Measurements from ENCODE around the gene FIZ1. TPM values are rescaled to one million over a fixed set of nuclear protein-coding genes. Genes with fewer than 3 reads are reported as not detected.

FIZ1 gene
- total RNA-seq, 2 donors from 2014 or later = 7.8 to 9.7 TPM

DNA sequence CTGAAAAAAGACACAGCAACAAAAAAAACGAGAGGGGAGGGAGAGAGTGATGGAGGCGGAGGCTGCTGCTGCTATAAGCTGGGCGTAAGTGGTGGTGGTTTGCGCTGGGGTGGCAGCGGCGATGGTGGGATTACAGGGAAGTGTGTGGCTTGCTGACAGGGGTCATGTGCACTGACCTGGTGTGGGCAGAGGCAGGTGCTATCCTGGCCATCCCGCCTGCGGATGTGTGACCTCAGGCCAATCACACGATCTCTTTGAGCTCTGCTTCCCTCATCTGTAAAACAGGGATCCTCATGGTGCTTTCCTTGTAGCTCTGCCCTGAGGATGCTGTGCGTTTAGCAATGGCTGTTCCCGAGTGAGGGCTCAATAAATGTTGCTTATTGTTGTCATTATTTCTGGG lies 38.2 kb upstream of the FIZ1 start:
- no peak for DNase-seq (ENCODE audit: low spot score)
- intact Hi-C loops (cut with DNase I) = no loop called here

GRCh38 chr19:55636723-55637122 lies 37.4 kb upstream of the FIZ1 start:
- DNase-seq (ENCODE audit: low spot score) = no peak
- intact Hi-C loops (cut with DNase I) = no loop called here

DNA sequence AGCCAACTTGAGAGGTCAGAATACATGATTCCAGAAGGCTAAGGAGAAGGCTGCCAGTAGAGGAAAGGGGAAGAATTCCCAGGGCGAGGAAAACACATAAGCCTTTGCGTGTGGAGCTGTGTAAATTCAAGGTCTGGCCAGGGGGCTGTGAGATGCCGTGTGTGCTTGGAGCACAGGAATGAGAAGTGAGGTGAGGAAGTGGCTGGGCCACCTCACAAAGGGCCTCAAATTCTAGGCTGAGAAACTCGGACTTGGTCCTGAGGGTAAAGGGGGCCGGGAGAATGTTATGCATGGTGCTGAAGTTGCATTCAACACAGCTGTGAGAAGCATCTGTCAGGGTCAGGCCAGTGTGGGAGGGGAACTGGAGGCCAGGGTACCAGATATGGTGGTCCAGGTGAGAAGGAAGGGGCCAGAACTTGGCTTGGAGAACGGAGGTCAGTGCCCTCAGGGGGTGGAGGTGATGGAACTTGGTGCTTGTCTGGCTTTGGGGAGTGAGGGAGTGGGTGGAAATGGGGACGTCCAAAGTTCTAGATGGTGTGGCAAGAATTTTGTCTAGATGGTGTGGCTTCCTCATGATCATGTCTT lies 36.6 kb upstream of the FIZ1 start:
- intact Hi-C loops (cut with DNase I) = no loop called here
- no peak for DNase-seq (ENCODE audit: low spot score)

DNA sequence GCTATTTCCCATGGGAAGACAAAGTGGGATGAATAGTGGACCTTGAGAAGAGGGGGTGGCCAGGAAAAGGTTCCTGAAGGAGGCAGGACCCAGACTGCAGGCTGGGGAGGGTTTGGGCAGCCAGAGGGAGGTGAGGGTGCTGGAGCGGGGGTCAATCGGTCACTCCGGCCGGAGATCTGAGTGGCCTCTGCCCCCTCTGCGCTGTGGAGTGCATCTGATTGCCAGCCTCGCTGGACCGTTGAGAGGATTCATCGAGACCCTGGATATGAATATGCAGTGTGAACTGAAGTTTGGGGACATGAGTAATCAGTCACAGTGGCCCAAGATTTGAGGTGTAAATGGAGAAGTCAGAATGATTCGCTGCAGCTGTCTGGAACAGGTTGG lies 36.0 kb upstream of the FIZ1 start:
- DNase-seq (ENCODE audit: low spot score) = no peak
- intact Hi-C loops (cut with DNase I) = no loop called here

DNA sequence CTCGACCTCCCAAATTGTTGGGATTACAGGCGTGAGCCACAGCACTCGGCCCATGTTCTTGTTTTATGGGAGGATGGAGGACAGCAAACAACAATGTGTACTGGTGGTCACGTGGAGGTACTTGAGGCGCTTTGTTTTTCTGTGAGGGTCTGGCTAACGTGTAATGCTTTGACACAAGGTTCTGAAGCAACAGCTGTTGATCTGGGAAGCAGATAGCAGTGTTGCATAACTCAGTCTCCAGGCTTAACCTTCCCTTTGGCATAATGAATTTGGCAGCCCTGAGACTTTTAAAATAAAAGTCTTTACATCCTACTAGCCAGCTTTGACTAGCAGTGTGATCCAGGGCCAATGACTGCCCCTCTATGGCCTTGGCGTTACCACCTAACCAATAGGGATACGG lies 34.5 kb upstream of the FIZ1 start:
- intact Hi-C loops (cut with DNase I) = no loop called here
- DNase-seq (ENCODE audit: low spot score) = no peak

- intact Hi-C loops (cut with DNase I) = no loop called here
- DNase-seq (ENCODE audit: low spot score) = no peak
Observed at GRCh38 chr19:55632463-55632834, 33.1 kb upstream of the FIZ1 start.

DNA sequence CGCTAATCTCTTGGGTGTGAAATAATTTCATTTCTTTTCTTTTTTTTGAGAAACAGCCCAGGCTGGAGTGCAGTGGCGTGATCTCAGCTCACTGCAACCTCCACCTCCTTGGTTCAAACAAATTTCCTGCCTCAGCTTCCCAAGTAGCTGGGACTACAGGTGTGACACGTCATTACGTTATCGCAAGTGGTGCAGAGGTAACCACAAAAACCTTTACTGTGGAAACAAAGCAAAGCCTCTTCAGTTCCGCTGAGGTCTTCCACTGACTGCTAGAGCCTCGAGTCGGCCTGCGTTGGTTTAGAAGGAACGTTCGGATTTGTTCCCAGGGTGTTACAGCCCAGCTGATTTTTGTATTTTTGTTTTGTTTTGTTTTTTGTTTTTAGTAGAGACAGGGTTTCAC lies 27.0 kb upstream of the FIZ1 start:
- intact Hi-C loops (cut with DNase I) = loop anchor here in 1 of 2 donors (5.0 kb wide), 1 partner anchor 731 kb away; no protein-coding TSS in a partner anchor
- DNase-seq (ENCODE audit: low spot score) = no peak

- DNase-seq (ENCODE audit: low spot score) = no peak
- intact Hi-C loops (cut with DNase I) = loop anchor here in 1 of 2 donors (5.0 kb wide), 1 partner anchor 732 kb away; no protein-coding TSS in a partner anchor
Observed at GRCh38 chr19:55625004-55625326, 25.6 kb upstream of the FIZ1 start.

DNA sequence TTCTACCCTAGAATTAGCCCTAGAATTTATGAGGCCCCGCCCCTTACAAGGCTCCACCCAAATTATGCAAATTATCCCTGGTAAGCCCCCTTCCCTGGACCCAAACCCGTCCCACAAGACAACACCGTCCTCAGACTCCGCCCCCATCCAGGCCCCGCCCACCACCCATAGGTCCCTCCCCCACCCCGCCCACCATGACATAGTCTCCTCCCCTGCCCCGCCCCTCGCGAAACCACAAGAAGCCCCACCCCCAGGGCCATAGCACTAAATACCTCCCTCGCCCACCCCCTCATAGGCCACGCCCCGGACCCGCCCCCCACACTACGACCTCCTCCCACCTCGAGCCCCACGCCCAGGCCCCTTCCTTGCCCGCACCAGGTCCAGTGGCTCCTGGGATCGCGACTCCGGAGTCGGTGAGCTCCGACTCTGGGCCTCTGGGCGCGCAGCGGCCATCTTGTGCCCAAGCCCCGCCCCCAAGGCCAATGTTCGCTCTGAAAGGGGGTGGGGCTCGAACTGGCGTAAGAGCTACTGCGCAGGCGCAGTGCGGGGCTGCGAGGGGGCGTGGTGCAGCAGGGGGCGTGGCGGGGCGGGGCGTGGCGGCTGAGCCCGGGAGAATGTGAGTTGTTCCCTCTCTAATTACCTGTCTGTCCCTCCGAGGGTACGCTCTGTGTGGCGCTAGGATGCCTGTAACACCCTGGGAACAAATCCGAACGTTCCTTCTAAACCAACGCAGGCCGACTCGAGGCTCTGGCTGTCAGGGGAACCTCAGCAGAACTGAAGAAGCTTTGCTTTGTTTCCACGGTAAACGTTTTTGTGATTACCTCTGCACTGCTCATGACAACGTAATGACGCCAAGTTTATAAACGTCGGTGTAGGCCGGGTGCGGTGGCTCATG lies 25.0 kb upstream of the FIZ1 start, which contains the start of gene ZNF784:
ZNF784 (minus strand) TSS at position 458 of the 895 bp plus-strand sequence; CDS start at position 453, 5 bp downstream.
- intact Hi-C loops (cut with DNase I) = loop anchor here in 1 of 2 donors (5.0 kb wide), 1 partner anchor 733 kb away; no protein-coding TSS in a partner anchor

DNA sequence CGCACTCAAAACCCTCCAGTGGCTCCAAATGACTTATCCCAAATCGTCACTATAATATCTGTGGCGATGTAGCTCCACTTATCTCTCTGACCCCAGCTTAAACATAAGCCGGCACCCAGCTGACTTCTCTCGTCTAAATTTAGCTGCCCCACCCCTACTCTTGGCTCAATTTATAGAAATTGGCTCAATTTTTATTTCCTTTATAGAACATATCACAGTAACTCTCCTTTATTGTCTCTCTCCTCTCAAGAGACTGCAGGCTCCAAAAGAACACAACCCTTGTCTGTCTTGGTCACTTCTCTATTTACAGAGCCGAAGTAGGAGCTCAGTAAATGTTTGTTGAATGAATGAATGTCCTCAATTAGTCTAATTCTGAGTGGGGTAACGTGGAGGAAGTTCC lies 24.2 kb upstream of the FIZ1 start:
- no peak for DNase-seq (ENCODE audit: low spot score)
- intact Hi-C loops (cut with DNase I) = no loop called here

More for the DNA sequence above, 25.0 kb upstream of the FIZ1 start, which contains the start of gene ZNF784:
- DNase-seq (ENCODE audit: low spot score) = peak; percentile 98

GRCh38 chr19:55623130-55623529 lies 23.8 kb upstream of the FIZ1 start:
- intact Hi-C loops (cut with DNase I) = no loop called here
- no peak for DNase-seq (ENCODE audit: low spot score)

DNA sequence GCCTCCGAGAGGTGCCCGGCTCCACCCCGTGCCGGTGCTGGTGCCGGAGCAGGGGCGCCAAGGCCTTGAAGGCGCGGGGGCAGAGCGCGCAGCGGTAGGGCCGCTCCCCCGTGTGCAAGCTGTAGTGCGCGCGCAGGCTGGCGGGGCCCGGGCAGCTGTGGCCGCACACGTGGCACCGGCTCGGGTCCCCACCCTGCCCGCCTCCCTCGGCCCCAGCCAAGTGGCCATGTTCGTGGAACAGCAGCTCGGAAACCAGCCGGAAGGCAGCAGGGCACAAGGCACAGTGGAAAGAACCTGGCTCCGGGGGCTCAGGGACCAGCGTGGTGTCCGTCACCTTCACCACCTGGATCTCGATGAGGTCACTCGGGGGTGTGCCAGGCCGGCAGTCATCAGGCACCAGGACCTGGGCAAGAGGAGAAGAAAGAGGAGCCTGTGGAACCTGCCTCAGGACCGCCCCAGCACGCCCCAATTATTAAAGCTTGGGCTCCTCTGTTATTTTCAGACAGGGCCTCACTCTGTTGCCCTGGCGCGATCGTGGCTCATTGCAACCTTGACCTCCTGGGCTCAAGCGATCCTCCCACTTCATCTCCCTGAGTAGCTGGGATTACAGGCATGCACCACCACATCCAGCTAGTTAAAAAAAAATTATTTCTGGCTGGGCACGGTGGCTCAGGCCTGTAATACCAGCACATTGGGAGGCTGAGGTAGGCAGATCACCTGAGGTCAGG lies 23.1 kb upstream of the FIZ1 start:
- intact Hi-C loops (cut with DNase I) = no loop called here

GRCh38 chr19:55621673-55622231 lies 22.4 kb upstream of the FIZ1 start:
- no peak for DNase-seq (ENCODE audit: low spot score)
- intact Hi-C loops (cut with DNase I) = no loop called here

More for the DNA sequence above, 23.1 kb upstream of the FIZ1 start:
- DNase-seq (ENCODE audit: low spot score) = no peak

DNA sequence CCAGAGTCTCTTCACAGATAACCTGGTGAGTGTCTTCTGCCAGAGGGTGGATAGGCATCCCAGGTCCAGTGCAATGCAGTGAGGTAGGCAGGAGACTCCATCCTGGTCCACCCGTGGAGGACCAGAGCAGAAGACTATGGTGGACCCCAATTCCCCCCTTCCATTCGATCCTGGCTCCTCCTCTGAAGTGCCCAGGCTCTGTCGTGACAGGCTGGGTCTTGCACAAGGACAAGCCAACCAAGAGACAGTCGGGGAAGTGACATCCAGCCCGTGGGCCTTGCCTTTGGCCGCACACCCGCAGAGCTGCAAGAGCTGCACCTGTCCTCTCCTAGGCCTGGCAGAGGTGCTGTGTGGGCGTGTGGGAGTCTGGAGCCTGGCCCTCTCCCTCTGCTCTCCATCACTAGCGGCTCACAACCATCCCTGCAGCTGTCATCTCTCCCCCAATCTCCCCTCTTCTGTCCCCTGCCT lies 21.9 kb upstream of the FIZ1 start:
- no peak for DNase-seq (ENCODE audit: low spot score)
- intact Hi-C loops (cut with DNase I) = no loop called here

- intact Hi-C loops (cut with DNase I) = no loop called here
- DNase-seq (ENCODE audit: low spot score) = no peak
Observed at GRCh38 chr19:55620410-55621204, 21.3 kb upstream of the FIZ1 start.

DNA sequence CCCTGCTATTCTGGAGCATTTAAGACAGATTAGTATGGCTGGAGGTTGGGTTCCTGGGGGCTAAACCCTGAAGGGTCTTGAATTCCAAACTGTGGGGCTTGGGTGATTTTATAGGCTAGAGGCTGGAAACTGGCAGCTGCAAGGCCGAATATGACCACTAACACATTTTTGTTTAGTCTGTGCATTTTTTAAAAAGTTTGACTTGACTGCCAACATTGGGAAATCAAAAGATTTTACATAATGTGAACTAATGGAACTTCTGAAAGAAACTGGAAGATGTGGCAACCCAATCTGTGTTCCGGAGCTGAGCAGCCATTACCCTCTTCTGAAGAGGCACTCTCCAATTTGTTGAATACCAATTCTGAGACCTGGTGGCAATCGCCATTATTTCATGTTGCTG lies 20.0 kb upstream of the FIZ1 start:
- intact Hi-C loops (cut with DNase I) = no loop called here

GRCh38 chr19:55618426-55618825 lies 19.1 kb upstream of the FIZ1 start:
- no peak for DNase-seq (ENCODE audit: low spot score)
- intact Hi-C loops (cut with DNase I) = no loop called here

More for the DNA sequence above, 20.0 kb upstream of the FIZ1 start:
- no peak for DNase-seq (ENCODE audit: low spot score)

DNA sequence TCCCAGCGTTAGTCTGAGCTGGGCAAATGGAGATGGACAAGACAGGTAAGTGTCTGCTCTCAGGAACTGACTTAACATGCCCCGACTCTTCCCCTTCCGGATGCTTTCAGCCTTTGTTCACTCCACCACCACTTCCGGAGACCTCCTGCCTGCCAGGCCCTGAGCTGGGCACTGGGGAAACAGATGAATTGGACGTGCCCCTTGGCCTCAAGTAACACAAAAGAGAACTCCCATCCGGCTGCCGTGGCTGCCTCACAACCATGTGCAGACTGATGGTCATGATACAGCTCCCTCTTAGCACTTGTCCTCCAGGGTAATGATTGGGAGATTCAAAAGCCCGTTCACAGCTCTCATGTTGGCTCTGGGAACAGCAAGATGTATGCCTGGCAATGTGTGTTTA lies 18.1 kb upstream of the FIZ1 start:
- no peak for DNase-seq (ENCODE audit: low spot score)
- intact Hi-C loops (cut with DNase I) = no loop called here

DNA sequence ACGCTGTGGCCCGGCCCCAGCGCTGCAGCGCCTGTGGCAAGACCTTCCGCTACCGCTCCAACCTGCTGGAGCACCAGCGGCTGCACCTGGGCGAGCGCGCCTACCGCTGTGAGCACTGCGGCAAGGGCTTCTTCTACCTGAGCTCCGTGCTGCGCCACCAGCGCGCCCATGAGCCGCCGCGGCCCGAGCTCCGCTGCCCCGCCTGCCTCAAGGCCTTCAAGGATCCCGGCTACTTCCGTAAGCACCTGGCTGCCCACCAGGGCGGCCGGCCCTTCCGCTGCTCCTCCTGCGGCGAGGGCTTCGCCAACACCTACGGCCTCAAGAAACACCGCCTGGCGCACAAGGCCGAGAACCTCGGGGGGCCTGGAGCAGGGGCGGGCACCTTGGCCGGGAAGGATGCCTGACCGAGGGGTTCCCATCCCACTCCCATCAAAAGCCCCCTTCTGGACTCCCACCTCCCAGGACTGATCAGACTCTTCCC lies 17.1 kb upstream of the FIZ1 start:
- intact Hi-C loops (cut with DNase I) = no loop called here
- DNase-seq (ENCODE audit: low spot score) = no peak

Data from posterior vena cava (tissue), 2 donors.